Measurements from ENCODE around the gene IPO5.

- TF ChIP-seq CTCF (IDR thresholded peaks at IDR 0.05; ENCODE audit: control extremely low read depth in 1 of 3, insufficient read depth in 1 of 3, low read depth in 1 of 3, low read length in 3 of 3) (no peak), RBBP5 (IDR thresholded peaks at IDR 0.05; ENCODE audit: borderline replicate concordance, low read depth, low read length) (no peak), POLR2AphosphoS5 (IDR thresholded peaks at IDR 0.05; ENCODE audit: low read depth, low read length) (no peak), POLR2A (IDR thresholded peaks at IDR 0.05; ENCODE audit: control extremely low read depth in 1 of 2, low read depth in 2 of 2, low read length in 2 of 2) (no peak)
Measured at GRCh38 chr13:97971519-97971918, 18.0 kb downstream of the IPO5 start.
